GM13976 (cell line): ENCODE data around the gene CD70.
"Not testable (repeated sequence)": the region's sequence is repeated elsewhere in the genome, so short reads cannot be mapped to it uniquely, and the experiment has no call there.

Source experiments
- DNase-seq: peaks from one replicate; pipeline ENCODE4 v3.0.0; 2012; ENCODE audit warnings: low spot score
- in situ Hi-C: fragments of 300-500 bp; cut with MboI; formaldehyde crosslinking; loops from one replicate; pipeline ENCODE4 v1.12.0; 2022; ENCODE audit warnings: low sequenced_read_pairs, mixed read lengths, inconsistent platforms; ENCODE audit not compliant: unreplicated experiment
- TF ChIP-seq, protein P1 (sequence below): IDR thresholded peaks from 2 replicates; pipeline ENCODE4 v1.5.1; 2012; ENCODE audit warnings: borderline replicate concordance, mild to moderate bottlenecking; ENCODE audit not compliant: insufficient read depth; ENCODE audit errors: extremely low read depth, missing control alignments, control extremely low read depth

Gene CD70

GRCh38 chr19:6617374-6617773, 26.4 kb upstream of the CD70 start:
- DNase-seq: no peak
- in situ Hi-C loops: no loop called here
- TF ChIP-seq, protein P1, sequence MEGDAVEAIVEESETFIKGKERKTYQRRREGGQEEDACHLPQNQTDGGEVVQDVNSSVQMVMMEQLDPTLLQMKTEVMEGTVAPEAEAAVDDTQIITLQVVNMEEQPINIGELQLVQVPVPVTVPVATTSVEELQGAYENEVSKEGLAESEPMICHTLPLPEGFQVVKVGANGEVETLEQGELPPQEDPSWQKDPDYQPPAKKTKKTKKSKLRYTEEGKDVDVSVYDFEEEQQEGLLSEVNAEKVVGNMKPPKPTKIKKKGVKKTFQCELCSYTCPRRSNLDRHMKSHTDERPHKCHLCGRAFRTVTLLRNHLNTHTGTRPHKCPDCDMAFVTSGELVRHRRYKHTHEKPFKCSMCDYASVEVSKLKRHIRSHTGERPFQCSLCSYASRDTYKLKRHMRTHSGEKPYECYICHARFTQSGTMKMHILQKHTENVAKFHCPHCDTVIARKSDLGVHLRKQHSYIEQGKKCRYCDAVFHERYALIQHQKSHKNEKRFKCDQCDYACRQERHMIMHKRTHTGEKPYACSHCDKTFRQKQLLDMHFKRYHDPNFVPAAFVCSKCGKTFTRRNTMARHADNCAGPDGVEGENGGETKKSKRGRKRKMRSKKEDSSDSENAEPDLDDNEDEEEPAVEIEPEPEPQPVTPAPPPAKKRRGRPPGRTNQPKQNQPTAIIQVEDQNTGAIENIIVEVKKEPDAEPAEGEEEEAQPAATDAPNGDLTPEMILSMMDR: no peak

GRCh38 chr19:6616011-6616410, 25.1 kb upstream of the CD70 start:
- DNase-seq: peak; percentile 40
- in situ Hi-C loops: no loop called here
- TF ChIP-seq, protein P1: no peak

- TF ChIP-seq, protein P1: no peak
- peak; percentile 45 for DNase-seq
- in situ Hi-C loops: no loop called here
These were observed 22.8 kb upstream of the CD70 start for GRCh38 chr19:6613711-6614110.

- in situ Hi-C loops: no loop called here
- no peak for DNase-seq
These were observed 20.2 kb upstream of the CD70 start for GRCh38 chr19:6610934-6611852.

DNA sequence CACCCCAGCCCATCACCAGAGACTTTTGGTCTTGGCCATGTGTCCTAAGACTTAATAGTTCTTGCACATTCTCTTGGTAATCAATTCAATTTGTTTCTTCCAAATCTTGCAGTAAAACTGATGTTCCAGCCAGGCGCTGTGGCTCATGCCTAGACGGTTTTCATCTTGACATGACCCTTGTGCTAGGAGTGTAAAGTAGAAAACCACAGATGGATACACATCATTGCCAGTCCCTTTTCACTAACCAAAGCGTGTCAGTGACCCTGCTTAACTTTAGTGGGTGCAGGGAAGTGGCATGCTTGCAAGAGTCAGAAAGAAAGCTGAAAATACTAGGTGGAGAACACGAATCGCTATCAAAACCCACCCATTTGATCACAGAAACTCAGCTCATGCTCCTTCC, 18.0 kb upstream of the CD70 start:
- DNase-seq: no peak
- TF ChIP-seq, protein P1: no peak
- in situ Hi-C loops: no loop called here

More at GRCh38 chr19:6610934-6611852, 20.2 kb upstream of the CD70 start:
- TF ChIP-seq, protein P1: no peak

GRCh38 chr19:6608146-6608545, 17.2 kb upstream of the CD70 start:
- in situ Hi-C loops, DNase-seq: not testable (repeated sequence)

GRCh38 chr19:6606276-6607070, 15.5 kb upstream of the CD70 start:
- DNase-seq, in situ Hi-C loops: not testable (repeated sequence)
